ENCODE results near the gene PPIA. TPM values are rescaled to one million over a fixed set of nuclear protein-coding genes. Genes with fewer than 3 reads are reported as not detected.

PPIA gene
- total RNA-seq, 2 donors from 2014 or later, result 2,757 to 2,768 TPM

GRCh38 chr7:44761207-44762161 is 35.0 kb upstream of the PPIA start:
- DNase-seq (ENCODE audit: low spot score in 2 of 2), result no peak
- no peak for ATAC-seq
- Mint-ChIP-seq H3K36me3 (peaks cover 4 to 6% of the 10 kb centered on the region in 2 donors), H3K9me3 (no peaks in the 10 kb centered on the region), H3K27ac (no peak overlapping the region)

DNA sequence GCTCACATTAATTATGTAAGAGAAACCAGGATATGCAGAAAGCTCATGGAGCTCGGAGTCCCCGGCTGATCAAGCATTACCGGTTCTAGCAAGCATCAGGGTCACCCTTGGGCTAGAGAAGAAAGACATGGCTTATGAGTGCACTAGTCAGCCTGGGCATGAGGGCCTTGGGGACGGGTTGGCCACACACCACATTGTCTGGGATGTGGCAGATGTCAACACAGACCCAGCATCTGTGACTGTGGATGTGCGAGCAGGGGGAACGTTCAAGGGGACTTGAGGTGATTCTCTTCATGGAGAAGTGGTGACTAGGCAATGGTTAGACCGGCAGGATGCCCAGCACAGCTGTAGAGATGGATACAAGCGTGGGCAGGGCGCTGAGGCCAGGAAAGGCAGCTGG is 34.2 kb upstream of the PPIA start:
- no peak for ATAC-seq
- Mint-ChIP-seq H3K9me3 (no peaks in the 10 kb centered on the region), H3K36me3 (peaks cover 5 to 6% of the 10 kb centered on the region in 2 donors), H3K27ac (peak overlapping the region in 1 of 2 donors; percentile 60)
- DNase-seq (ENCODE audit: low spot score in 2 of 2), result no peak

DNA sequence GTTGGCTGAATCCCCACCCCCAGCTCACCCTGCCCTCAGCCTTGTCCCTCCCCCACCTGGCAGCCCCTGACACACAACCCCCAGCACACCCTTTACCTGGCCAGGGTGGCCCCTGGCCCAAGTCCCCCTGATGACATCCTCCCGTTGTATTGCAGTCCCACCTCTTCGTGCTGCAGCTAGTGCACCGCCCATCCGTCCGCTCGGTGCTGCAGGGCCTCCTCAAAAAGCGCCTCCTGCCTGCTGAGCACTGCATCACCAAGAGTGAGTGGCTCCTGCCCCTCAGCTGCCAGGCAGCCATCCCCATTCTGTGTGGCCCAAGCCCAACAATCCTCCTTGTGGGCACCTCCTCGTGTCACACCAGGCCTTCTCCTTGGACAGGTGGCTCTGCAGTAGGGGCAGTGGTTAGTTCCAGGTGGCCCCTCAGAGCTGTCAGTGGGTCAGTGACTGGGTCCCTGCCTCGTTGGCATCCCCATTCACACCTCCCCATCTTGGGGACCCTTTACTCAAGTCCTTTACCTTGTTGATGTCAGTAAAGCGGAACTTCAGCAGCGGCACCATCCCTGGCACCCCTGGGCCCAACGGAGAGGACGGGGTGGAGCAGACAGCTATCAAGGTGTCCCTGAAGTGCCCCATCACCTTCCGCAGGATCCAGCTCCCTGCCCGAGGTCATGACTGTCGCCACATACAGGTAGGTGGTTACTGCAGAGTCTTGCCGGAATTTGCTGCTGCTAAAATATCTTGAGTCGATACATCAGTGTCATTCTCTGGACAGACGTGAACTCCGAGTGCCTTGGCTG is 33.6 kb upstream of the PPIA start:
- no peak for ATAC-seq
- H3K36me3 Mint-ChIP-seq, result peaks cover 6 to 10% of the 10 kb centered on the region in 2 donors
- no peaks in the 10 kb centered on the region for H3K9me3 Mint-ChIP-seq
- no peak overlapping the region for H3K27ac Mint-ChIP-seq
- DNase-seq (ENCODE audit: low spot score in 2 of 2), result no peak

DNA sequence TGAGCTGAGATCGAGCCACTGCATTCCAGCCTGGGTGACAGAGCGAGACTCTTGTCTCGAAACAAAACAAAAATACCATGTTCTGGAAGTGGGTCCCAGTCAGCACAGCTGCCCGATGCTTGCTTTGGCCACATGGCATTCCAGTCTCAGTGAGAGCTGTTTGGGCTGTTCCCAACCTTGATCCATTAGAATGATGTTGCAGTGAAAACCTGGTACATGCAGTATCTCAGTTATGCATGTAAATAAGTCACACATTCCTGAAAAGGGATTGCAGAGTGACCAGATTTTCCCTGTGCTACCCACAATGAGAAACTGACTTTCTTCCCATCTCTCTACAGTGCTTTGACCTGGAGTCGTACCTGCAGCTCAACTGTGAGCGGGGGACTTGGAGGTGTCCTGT is 32.4 kb upstream of the PPIA start:
- H3K9me3 Mint-ChIP-seq, result no peaks in the 10 kb centered on the region
- no peak for ATAC-seq
- DNase-seq (ENCODE audit: low spot score in 2 of 2), result no peak
- peaks cover 6 to 12% of the 10 kb centered on the region in 2 donors for H3K36me3 Mint-ChIP-seq
- no peak overlapping the region for H3K27ac Mint-ChIP-seq

DNA sequence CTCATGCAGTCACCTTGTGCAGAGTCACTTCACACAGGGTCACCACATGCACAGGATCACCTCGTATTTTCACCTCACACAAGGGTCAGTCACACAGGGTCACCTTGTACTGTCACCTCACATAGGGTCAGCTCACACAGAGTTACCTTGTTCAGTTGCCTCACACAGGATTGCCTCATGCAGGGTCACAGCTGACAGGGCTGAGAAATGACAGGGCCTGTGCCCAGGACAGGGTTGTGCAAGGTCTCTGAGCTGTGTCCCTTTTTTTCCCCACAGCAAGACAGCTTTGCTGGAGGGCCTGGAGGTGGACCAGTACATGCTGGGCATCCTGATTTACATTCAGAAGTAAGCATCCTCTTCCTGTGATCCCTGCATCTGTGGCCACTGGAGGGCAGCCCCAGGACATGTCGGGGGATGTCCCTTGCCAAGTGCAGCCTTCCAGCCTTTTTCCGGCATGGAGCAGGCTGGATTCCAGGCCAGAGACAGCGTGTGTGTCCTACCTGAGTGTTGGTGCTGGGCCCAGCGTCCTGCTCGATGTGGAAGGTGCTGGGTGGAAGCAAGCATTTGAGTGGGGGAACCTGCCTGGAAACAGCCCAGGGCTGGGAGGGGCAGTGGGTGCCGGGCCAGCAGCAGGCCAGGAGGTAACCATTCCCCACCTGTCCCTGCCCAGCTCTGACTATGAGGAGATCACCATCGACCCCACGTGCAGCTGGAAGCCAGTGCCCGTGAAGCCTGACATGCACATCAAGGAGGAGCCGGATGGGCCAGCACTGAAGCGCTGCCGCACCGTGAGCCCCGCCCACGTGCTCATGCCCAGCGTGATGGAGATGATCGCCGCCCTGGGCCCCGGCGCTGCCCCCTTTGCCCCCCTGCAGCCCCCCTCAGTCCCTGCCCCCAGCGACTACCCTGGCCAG is 31.6 kb upstream of the PPIA start:
- ATAC-seq, result peak in 1 of 2 donors; percentile 9
- DNase-seq (ENCODE audit: low spot score in 2 of 2), result no peak
- Mint-ChIP-seq H3K9me3 (no peaks in the 10 kb centered on the region), H3K36me3 (peaks cover 10 to 12% of the 10 kb centered on the region in 2 donors), H3K27ac (no peak overlapping the region)

- H3K9me3 Mint-ChIP-seq, result no peaks in the 10 kb centered on the region
- peaks cover 12 to 13% of the 10 kb centered on the region in 2 donors for H3K36me3 Mint-ChIP-seq
- H3K27ac Mint-ChIP-seq, result no peak overlapping the region
- DNase-seq (ENCODE audit: low spot score in 2 of 2) (no peak), ATAC-seq (no peak)
Measured at GRCh38 chr7:44765579-44766415, 30.7 kb upstream of the PPIA start.

- Mint-ChIP-seq H3K9me3 (no peaks in the 10 kb centered on the region), H3K27ac (no peak overlapping the region), H3K36me3 (peaks cover 12 to 13% of the 10 kb centered on the region in 2 donors)
- DNase-seq (ENCODE audit: low spot score in 2 of 2), result no peak
- ATAC-seq, result no peak
Measured at GRCh38 chr7:44766416-44766801, 30.1 kb upstream of the PPIA start.

- Mint-ChIP-seq H3K36me3 (peaks cover 12 to 13% of the 10 kb centered on the region in 2 donors), H3K27ac (peak overlapping the region; percentile 73 to 79), H3K9me3 (no peaks in the 10 kb centered on the region)
- ATAC-seq (no peak), DNase-seq (ENCODE audit: low spot score in 2 of 2) (no peak)
Measured at GRCh38 chr7:44767134-44767911, 29.2 kb upstream of the PPIA start.

DNA sequence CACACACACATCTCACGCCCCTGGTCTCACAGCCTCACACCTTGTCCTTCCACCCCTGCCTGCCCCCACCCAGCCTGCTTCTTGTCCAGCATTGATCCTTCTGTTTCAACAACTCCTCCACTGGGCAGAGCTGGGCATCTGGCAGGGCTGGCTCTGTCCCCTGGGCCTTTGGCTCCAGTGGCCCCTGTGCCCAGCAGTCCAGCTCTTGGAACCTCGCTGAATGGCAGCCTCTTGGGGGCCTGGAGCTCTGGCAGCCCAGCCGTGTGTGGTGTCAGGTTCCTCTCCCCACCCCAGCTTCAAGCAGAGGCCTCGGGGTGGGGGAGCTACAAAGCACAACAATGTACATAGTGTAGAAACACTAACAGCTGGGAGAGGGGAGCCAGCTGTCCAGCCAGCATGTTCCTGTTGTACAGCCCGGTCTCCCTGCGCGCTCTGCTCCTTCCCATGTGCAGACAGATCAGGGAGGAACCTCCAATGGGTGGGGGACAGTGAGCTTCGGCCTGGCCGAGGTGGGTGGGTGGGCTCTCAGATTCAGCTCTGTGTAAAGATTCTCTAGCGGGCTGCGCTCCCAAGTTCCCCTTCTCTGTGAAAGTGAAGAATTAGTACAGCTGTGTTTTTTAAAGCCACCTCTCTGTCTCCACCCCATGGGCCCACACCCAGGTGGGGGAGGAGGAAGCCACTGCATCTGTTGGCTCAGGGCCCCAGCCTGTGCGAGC is 28.4 kb upstream of the PPIA start:
- no peak for DNase-seq (ENCODE audit: low spot score in 2 of 2)
- H3K9me3 Mint-ChIP-seq, result no peaks in the 10 kb centered on the region
- H3K27ac Mint-ChIP-seq, result peak overlapping the region; percentile 73 to 79
- peaks cover 12 to 13% of the 10 kb centered on the region in 2 donors for H3K36me3 Mint-ChIP-seq
- peak in 1 of 2 donors; percentile 16 for ATAC-seq

DNA sequence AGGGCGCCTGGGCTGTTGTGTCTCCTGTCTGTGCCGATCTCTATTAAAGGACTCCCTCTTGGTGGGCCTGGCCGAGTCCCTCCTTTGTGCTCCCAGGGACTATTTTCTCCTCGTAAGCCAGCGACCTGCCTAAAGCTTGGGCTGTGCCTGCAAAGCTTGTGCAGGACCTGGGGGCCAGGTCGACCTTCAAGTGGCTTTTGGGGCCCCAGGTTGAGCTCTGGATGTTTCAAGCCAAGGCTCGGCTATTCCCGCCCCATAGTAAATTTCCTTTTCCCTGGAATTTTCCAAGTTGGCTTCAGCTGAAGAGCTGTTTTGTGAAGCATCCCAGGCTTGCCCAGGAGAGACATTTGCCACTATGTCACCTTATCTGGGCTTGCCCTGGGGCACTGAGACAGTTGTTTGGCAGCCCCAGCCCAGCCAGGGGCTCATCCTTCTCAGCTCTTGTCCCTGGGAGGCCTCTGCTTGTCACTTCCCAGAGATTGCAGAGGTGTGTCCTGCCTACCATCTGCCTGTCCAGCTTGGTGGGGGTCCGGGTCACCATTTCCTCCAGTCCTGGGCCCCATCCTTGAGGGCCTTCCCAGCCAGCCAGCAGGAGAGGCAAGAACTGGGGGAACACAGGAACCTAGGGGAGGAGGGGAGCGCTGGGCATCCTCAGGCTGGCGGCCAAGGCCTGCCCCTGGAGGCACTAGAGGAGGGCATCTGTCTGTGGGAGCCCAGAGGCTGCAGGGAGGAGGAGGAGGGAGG is 27.7 kb upstream of the PPIA start:
- Mint-ChIP-seq H3K27ac (peak overlapping the region; percentile 9 to 73), H3K36me3 (peaks cover 12 to 13% of the 10 kb centered on the region in 2 donors), H3K9me3 (no peaks in the 10 kb centered on the region)
- DNase-seq (ENCODE audit: low spot score in 2 of 2), result no peak
- ATAC-seq, result no peak

GRCh38 chr7:44769376-44769775 is 27.1 kb upstream of the PPIA start:
- Mint-ChIP-seq H3K27ac (peak overlapping the region; percentile 57 to 81), H3K36me3 (peaks cover 10 to 12% of the 10 kb centered on the region in 2 donors), H3K9me3 (no peaks in the 10 kb centered on the region)
- DNase-seq (ENCODE audit: low spot score in 2 of 2), result no peak
- no peak for ATAC-seq

DNA sequence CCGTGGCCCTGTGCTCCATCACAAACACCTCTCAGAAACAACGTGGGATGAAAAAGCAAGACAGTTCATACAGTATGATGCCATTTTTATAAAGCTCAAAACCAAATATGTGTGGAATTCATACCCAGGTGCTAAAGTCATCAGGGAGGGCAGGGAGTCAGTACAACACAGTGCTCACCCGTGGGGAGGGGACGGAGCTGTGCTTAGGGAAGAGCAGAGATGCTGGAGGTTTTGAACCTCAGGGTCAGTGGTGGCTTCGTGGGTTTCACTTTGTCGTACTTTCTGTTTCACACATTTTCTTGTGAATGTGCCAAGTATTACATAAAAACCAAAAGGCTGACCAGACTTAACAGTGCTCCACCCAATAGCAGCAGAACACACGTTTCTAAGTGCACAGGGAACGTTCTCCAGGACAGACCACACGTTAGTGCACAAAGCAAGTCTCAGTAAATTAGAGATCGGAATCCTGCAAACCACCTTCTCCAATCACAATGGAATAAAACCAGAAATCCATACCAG is 26.6 kb upstream of the PPIA start:
- peak overlapping the region; percentile 57 to 81 for H3K27ac Mint-ChIP-seq

GRCh38 chr7:44771358-44771757 is 25.1 kb upstream of the PPIA start:
- Mint-ChIP-seq H3K36me3 (peaks cover 8 to 9% of the 10 kb centered on the region in 2 donors), H3K9me3 (no peaks in the 10 kb centered on the region), H3K27ac (peak overlapping the region; percentile 3 to 81)
- ATAC-seq (peak in 1 of 2 donors; percentile 18), DNase-seq (ENCODE audit: low spot score in 2 of 2) (no peak)

More for the DNA sequence above, 26.6 kb upstream of the PPIA start:
- Mint-ChIP-seq H3K36me3 (peaks cover 8 to 12% of the 10 kb centered on the region in 2 donors), H3K9me3 (no peaks in the 10 kb centered on the region)
- no peak for DNase-seq (ENCODE audit: low spot score in 2 of 2)
- peak in 1 of 2 donors; percentile 62 for ATAC-seq
